ENCODE results near the gene PDIA6.

DNA sequence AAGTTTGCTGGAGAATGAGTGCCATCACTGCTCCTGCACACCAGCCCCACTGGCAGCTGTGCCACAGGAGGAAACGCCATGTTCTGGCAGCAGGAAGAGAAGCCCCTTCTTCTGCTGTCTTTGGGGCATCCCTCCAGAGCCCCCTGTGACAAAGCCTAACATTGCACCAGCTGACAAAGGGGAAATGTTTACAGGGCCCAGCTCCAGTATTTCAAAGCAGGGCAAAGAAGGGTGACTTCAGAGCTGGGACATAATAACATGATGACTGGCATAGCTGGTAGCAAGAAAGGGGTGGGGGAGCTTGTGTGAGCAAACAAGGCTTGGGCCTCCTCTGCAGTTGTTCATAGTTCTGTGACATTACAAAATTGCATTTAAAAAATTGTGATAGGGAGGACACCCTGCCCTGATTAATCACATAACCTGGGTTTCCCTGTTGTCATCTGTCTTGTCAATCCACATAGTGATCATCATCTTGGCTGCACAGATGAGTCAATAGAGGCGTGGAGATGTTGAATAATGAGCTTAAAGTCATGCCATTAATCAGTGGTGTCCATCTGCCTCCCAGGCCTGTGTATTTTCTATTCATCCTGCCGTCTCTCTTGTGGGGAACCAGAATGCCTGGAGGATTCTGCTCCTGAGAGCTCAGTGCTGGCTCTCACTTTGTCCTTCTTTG lies 29.1 kb upstream of the PDIA6 start:
- TF ChIP-seq, protein P1, sequence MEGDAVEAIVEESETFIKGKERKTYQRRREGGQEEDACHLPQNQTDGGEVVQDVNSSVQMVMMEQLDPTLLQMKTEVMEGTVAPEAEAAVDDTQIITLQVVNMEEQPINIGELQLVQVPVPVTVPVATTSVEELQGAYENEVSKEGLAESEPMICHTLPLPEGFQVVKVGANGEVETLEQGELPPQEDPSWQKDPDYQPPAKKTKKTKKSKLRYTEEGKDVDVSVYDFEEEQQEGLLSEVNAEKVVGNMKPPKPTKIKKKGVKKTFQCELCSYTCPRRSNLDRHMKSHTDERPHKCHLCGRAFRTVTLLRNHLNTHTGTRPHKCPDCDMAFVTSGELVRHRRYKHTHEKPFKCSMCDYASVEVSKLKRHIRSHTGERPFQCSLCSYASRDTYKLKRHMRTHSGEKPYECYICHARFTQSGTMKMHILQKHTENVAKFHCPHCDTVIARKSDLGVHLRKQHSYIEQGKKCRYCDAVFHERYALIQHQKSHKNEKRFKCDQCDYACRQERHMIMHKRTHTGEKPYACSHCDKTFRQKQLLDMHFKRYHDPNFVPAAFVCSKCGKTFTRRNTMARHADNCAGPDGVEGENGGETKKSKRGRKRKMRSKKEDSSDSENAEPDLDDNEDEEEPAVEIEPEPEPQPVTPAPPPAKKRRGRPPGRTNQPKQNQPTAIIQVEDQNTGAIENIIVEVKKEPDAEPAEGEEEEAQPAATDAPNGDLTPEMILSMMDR (conservative IDR thresholded peaks at IDR 0.05; ENCODE audit: low read depth, low read length), result no peak
- TF ChIP-seq EZH2 (IDR thresholded peaks at IDR 0.05; ENCODE audit: borderline replicate concordance, low read depth, low read length, poor library complexity, severe bottlenecking), result no peak

Data from A673 (cell line).